ENCODE results near the gene CISD3. TPM values are rescaled to one million over a fixed set of nuclear protein-coding genes. Genes with fewer than 3 reads are reported as not detected.

CISD3 gene
- total RNA-seq, 2 donors from 2014 or later = 17.1 to 17.8 TPM

DNA sequence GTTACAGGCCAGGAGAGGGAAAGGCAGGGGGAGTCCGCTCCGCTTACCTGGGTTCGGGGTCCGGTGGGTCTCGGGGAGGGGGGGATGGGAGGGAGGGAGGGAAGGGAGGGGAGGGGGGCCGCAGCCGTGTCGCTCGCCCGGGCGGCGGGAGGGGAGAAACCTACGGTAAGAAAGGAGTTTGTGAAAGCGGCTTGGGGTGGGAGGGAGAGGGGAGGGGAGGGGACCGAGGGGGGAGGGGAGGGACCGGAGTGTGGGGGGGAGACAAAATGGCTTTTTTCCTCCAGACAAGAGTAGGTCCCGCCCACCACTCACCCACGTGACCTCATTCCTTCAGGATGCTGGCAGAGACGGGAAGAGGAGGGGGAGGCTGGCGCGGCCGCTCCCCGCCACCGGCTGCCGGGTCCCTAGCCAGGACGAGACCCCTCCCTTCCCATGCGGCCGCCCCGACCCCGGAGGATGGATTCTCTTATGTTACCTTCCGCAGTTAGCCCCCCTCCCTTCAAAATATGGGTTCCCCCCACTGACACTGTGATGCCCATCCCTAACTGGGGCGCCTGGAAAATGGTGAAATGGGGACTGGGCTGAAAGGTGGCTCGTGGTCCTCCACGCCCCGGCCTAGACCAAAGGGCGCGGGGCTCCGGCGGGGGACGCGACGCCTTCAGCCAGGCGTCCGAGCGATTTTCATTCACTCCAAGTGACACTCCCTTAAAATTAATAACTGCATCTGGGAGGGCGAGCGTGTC lies 18.2 kb downstream of the CISD3 start, which contains the start of gene PCGF2:
TSS of gene PCGF2 (minus strand) at position 188 of the 743 bp plus-strand sequence. CDS start 7,934 bp downstream, outside the sequence.
- intact Hi-C loops (cut with DNase I) = loop anchor here (10.0 kb wide), 1 partner anchor 406 kb away; the partner anchor contains the start of gene PLXDC1
- H3K4me1 ChIP-seq (replicated peaks) = peaks cover 20% of the 10 kb centered on the region
- peak; percentile 97 for DNase-seq (ENCODE audit: low spot score)

DNA sequence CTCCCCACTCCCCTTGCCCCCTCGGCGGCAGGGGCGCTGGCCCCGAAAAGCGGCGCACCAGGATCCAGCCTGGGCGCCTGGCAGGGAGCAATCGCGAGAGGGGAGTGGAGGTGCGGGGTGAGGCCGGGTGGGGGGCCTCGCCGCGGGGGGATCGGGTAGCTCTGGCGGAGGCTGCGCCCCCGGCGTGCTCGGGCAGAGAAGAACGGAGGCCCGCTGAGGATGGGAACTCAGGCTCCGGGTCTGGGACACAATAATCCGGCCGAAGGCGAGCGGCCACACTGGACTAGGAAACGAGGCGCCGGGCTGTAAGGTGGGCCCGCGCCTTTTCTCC lies 18.7 kb downstream of the CISD3 start:
- under 1% methylated on average over 29 of the region's 32 CpGs for WGBS
- intact Hi-C loops (cut with DNase I) = loop anchor here (10.0 kb wide), 1 partner anchor 406 kb away; the partner anchor contains the start of gene PLXDC1
- H3K9me3 ChIP-seq = no peaks in the 10 kb centered on the region
- H3K27me3 ChIP-seq (replicated peaks; ENCODE audit: insufficient read depth) = no peaks in the 10 kb centered on the region
- TF ChIP-seq POLR2A (IDR thresholded peaks at IDR 0.05) (no peak), POLR2AphosphoS5 (IDR thresholded peaks at IDR 0.05) (no peak), CTCF (IDR thresholded peaks at IDR 0.05) (no peak)
- DNase-seq (ENCODE audit: low spot score) = no peak
- peaks cover 20% of the 10 kb centered on the region for H3K4me1 ChIP-seq (replicated peaks)
- no peaks in the 10 kb centered on the region for H3K36me3 ChIP-seq
- peak overlapping the region; percentile 86 to 95 for H3K27ac ChIP-seq
- H3K4me3 ChIP-seq = peak overlapping the region; percentile 89 to 99

More for the DNA sequence above, 18.2 kb downstream of the CISD3 start, which contains the start of gene PCGF2:
- Histone ChIP-seq H3K27me3 (replicated peaks; ENCODE audit: insufficient read depth) (no peaks in the 10 kb centered on the region), H3K4me3 (peak within 1 kb of the TSS; percentile 89 to 99), H3K36me3 (no peaks in the 10 kb centered on the region), H3K9me3 (no peaks in the 10 kb centered on the region), H3K27ac (peak within 1 kb of the TSS; percentile 86 to 95)
- peak; percentile 80 for TF ChIP-seq POLR2AphosphoS5 (IDR thresholded peaks at IDR 0.05)
- peak; percentile 83 for TF ChIP-seq POLR2A (IDR thresholded peaks at IDR 0.05)
- no peak for TF ChIP-seq CTCF (IDR thresholded peaks at IDR 0.05)
- WGBS = under 1% methylated on average over 36 of the region's 47 CpGs

DNA sequence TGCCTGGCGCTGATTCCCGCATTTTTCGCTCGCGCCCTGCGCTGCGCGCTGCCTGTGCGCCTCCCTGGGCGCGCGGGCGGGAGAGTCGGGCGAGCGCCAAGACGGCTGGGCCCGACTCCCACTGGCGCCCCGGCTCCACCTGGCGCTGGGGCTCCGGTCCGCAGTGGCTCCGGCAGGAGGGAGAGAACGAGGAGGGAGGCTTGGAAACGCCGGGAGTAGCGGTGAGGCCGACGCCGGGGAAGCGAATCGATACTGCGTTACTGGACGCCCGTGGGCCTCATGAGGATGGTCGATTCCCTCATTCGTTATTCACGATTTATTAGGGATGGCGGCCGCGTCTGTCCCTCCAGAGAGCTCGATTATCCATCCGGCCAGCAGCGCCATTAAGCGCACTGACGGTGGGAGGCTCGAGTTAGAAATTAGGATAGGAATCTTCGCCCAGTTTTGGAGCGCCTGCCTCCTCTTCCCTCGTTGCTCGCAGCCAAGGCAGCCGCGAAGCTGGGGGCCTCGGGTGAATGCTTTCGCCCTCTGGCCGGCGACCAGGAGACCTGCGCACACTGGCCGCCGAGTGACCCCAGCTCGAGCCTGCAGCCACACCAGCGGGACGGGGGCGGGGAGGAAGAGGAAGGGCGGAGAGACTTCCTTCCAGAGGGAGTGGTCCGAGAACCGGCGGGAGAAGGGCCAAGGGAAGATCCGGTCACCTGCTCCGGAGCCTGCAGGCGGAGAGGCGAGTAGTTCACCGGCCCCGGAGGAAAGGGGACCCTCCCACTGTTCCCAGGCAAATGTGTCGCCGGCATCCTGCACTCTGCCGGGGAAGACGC lies 19.3 kb downstream of the CISD3 start:
- Histone ChIP-seq H3K4me1 (replicated peaks) (peaks cover 20% of the 10 kb centered on the region), H3K27me3 (replicated peaks; ENCODE audit: insufficient read depth) (no peaks in the 10 kb centered on the region), H3K4me3 (peak overlapping the region; percentile 89 to 99), H3K36me3 (no peaks in the 10 kb centered on the region), H3K9me3 (no peaks in the 10 kb centered on the region), H3K27ac (peak overlapping the region; percentile 86 to 95)
- intact Hi-C loops (cut with DNase I) = loop anchor here (5.0 to 10.0 kb wide), 2 partner anchors 48 to 405 kb away; partner anchors contain the start of genes PIP4K2B and PLXDC1
- TF ChIP-seq CTCF (IDR thresholded peaks at IDR 0.05) (peak in 2 of 4 experiments; percentile 12 to 17), POLR2A (IDR thresholded peaks at IDR 0.05) (peak; percentile 64), POLR2AphosphoS5 (IDR thresholded peaks at IDR 0.05) (peak; percentile 84)
- DNase-seq (ENCODE audit: low spot score) = peak; percentile 86
- WGBS = under 1% methylated on average over 78 of the region's 79 CpGs

- H3K4me1 ChIP-seq (replicated peaks) = peaks cover 20% of the 10 kb centered on the region
- intact Hi-C loops (cut with DNase I) = loop anchor here (5.0 kb wide), 1 partner anchor 47 kb away; the partner anchor contains the start of gene PIP4K2B
- H3K9me3 ChIP-seq = no peaks in the 10 kb centered on the region
- no peaks in the 10 kb centered on the region for H3K27me3 ChIP-seq (replicated peaks; ENCODE audit: insufficient read depth)
- no peaks in the 10 kb centered on the region for H3K36me3 ChIP-seq
- DNase-seq (ENCODE audit: low spot score) = no peak
- TF ChIP-seq CTCF (IDR thresholded peaks at IDR 0.05) = no peak
- TF ChIP-seq POLR2AphosphoS5 (IDR thresholded peaks at IDR 0.05) = no peak
- TF ChIP-seq POLR2A (IDR thresholded peaks at IDR 0.05) = no peak
- peak overlapping the region; percentile 89 to 99 for H3K4me3 ChIP-seq
- WGBS = 10% methylated on average over 12 of the region's 12 CpGs
- H3K27ac ChIP-seq = peak overlapping the region; percentile 86 to 95
Observed at GRCh38 chr17:38750044-38750311, 19.8 kb downstream of the CISD3 start.
